ENCODE measurements around the gene ZNF41.

Gene ZNF41

GRCh38 chrX:47515941-47516665 is 33.1 kb upstream of the ZNF41 start:
- TF ChIP-seq SIN3A (IDR thresholded peaks at IDR 0.05; ENCODE audit: borderline replicate concordance, insufficient read depth, low read length) (no peak), POLR2AphosphoS5 (IDR thresholded peaks at IDR 0.05; ENCODE audit: low read depth, low read length) (no peak)

GRCh38 chrX:47514533-47515235 is 31.7 kb upstream of the ZNF41 start:
- TF ChIP-seq SIN3A (IDR thresholded peaks at IDR 0.05; ENCODE audit: borderline replicate concordance, insufficient read depth, low read length) (no peak), TAF1 (IDR thresholded peaks at IDR 0.05; ENCODE audit: borderline replicate concordance, insufficient read depth, low read length) (no peak), FOXP2 (optimal IDR thresholded peaks at IDR 0.05; ENCODE audit: borderline replicate concordance, extremely low read depth, extremely low read length, insufficient read depth) (no peak), REST (IDR thresholded peaks at IDR 0.05; ENCODE audit: insufficient read depth in 1 of 2, low read depth in 2 of 2, low read length in 2 of 2) (no peak), POLR2AphosphoS5 (IDR thresholded peaks at IDR 0.05; ENCODE audit: low read depth, low read length) (no peak)

- TF ChIP-seq POLR2AphosphoS5 (IDR thresholded peaks at IDR 0.05; ENCODE audit: low read depth, low read length) (no peak), REST (IDR thresholded peaks at IDR 0.05; ENCODE audit: insufficient read depth in 1 of 2, low read depth in 2 of 2, low read length in 2 of 2) (no peak), SIN3A (IDR thresholded peaks at IDR 0.05; ENCODE audit: borderline replicate concordance, insufficient read depth, low read length) (no peak), TAF1 (IDR thresholded peaks at IDR 0.05; ENCODE audit: borderline replicate concordance, insufficient read depth, low read length) (no peak), FOXP2 (optimal IDR thresholded peaks at IDR 0.05; ENCODE audit: borderline replicate concordance, extremely low read depth, extremely low read length, insufficient read depth) (no peak)
Measured at GRCh38 chrX:47507153-47507867, 24.3 kb upstream of the ZNF41 start.

GRCh38 chrX:47503151-47503550 is 20.1 kb upstream of the ZNF41 start:
- TF ChIP-seq REST (IDR thresholded peaks at IDR 0.05; ENCODE audit: insufficient read depth in 1 of 2, low read depth in 2 of 2, low read length in 2 of 2) (no peak), SIN3A (IDR thresholded peaks at IDR 0.05; ENCODE audit: borderline replicate concordance, insufficient read depth, low read length) (no peak), POLR2AphosphoS5 (IDR thresholded peaks at IDR 0.05; ENCODE audit: low read depth, low read length) (no peak), FOXP2 (optimal IDR thresholded peaks at IDR 0.05; ENCODE audit: borderline replicate concordance, extremely low read depth, extremely low read length, insufficient read depth) (no peak), TAF1 (IDR thresholded peaks at IDR 0.05; ENCODE audit: borderline replicate concordance, insufficient read depth, low read length) (no peak)

- TF ChIP-seq SIN3A (IDR thresholded peaks at IDR 0.05; ENCODE audit: borderline replicate concordance, insufficient read depth, low read length) (no peak), POLR2AphosphoS5 (IDR thresholded peaks at IDR 0.05; ENCODE audit: low read depth, low read length) (no peak), FOXP2 (optimal IDR thresholded peaks at IDR 0.05; ENCODE audit: borderline replicate concordance, extremely low read depth, extremely low read length, insufficient read depth) (no peak), TAF1 (IDR thresholded peaks at IDR 0.05; ENCODE audit: borderline replicate concordance, insufficient read depth, low read length) (no peak), REST (IDR thresholded peaks at IDR 0.05; ENCODE audit: insufficient read depth in 1 of 2, low read depth in 2 of 2, low read length in 2 of 2) (no peak)
Measured at GRCh38 chrX:47502316-47503125, 19.5 kb upstream of the ZNF41 start.
